LNCaP clone FGC (cell line): ENCODE data around the gene PDE4D.
"Not testable (repeated sequence)": the region's sequence is repeated elsewhere in the genome, so short reads cannot be mapped to it uniquely, and the experiment has no call there.

ENCODE experiments used
- DNase-seq: peaks from one replicate; pipeline ENCODE4 v3.0.0-alpha.2; 2011; ENCODE audit warnings: low read depth
- H3K4me3 ChIP-seq: 2 replicates; pipeline ENCODE4 v1.5.1; 2011; ENCODE audit warnings: mild to moderate bottlenecking, low read depth, low read length, control low read depth
- TF ChIP-seq, protein P1 (sequence below): IDR thresholded peaks from 2 replicates; pipeline ENCODE4 v1.5.1; 2012; ENCODE audit warnings: mild to moderate bottlenecking; ENCODE audit not compliant: control insufficient read depth, insufficient read depth; ENCODE audit errors: extremely low read depth

The PDE4D gene

DNA sequence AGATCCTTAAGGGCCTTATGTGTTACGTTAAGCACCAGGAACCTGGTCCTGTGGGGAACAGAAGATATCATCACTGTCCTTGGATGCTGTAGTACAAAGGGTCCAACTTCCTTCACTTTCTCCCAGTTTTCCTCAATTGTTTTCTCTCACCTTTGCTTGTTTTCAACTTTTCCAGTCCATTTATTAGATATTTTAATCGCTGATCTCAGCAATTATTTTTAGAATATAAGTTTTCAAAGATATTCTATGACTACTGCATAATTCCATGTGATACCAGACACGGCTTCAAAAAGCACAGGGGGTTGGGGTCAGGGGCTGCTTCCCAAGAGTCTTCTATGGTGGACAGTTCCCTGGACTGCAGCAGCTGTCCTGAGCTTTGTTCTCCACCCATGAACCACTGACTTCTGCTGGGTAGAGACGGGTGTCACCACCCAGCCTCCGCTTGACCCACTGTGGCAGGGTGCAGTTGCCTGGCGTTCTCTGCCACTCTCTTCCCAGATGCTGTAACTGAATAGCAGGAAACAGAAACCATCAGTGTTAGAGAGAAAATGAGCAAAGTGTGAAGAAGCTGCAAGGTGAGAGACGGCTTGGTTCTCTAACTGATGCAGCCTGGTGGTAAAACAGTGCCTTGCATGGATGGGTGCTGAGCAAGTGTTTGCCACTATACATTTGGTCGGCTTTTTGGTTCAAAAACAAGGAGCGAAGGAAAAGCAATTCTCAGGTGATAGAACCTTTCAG is 927.7 kb downstream of the PDE4D start:
- TF ChIP-seq, protein P1, sequence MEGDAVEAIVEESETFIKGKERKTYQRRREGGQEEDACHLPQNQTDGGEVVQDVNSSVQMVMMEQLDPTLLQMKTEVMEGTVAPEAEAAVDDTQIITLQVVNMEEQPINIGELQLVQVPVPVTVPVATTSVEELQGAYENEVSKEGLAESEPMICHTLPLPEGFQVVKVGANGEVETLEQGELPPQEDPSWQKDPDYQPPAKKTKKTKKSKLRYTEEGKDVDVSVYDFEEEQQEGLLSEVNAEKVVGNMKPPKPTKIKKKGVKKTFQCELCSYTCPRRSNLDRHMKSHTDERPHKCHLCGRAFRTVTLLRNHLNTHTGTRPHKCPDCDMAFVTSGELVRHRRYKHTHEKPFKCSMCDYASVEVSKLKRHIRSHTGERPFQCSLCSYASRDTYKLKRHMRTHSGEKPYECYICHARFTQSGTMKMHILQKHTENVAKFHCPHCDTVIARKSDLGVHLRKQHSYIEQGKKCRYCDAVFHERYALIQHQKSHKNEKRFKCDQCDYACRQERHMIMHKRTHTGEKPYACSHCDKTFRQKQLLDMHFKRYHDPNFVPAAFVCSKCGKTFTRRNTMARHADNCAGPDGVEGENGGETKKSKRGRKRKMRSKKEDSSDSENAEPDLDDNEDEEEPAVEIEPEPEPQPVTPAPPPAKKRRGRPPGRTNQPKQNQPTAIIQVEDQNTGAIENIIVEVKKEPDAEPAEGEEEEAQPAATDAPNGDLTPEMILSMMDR, result no peak
- H3K4me3 ChIP-seq, result no peak overlapping the region
- no peak for DNase-seq

DNA sequence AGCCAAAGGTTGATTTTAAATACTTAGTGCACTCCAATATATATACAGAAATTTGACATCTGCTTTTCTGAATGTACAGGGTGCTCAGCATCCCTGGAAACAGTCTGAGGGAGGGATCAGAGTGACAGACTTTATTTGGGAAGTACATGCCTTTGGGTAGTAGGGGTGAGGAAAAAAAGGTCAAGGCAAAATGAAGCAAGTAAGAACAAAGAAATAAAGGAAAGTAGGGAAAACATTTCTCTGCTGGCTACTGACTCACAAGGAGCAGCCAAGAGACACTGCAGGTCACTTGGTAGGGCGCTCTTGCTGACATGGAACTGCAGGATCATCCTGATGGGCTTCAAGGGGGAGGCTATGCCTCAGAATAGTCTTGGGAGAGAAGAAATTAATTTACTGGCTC is 929.7 kb downstream of the PDE4D start:
- TF ChIP-seq, protein P1, result no peak
- no peak overlapping the region for H3K4me3 ChIP-seq
- no peak for DNase-seq

DNA sequence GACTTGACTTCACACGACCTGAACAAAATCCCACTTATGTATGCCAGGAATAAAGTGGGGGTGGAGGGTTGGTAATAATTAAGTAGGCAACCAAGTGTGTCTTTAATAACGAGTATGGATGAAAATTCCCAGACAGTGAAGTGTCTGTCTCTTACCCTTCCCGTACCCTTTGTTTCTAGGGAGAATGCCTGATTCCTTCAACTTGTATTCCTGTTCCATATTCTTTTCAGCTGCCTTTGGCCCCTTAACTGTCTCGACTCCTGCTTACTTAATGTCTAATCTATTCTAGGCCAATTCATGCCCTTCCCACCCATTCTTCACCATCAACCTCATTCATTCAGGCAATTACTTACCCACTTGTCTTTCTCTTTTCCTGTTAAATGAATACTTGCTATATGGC is 930.2 kb downstream of the PDE4D start:
- TF ChIP-seq, protein P1, result no peak
- no peak for DNase-seq
- no peak overlapping the region for H3K4me3 ChIP-seq

DNA sequence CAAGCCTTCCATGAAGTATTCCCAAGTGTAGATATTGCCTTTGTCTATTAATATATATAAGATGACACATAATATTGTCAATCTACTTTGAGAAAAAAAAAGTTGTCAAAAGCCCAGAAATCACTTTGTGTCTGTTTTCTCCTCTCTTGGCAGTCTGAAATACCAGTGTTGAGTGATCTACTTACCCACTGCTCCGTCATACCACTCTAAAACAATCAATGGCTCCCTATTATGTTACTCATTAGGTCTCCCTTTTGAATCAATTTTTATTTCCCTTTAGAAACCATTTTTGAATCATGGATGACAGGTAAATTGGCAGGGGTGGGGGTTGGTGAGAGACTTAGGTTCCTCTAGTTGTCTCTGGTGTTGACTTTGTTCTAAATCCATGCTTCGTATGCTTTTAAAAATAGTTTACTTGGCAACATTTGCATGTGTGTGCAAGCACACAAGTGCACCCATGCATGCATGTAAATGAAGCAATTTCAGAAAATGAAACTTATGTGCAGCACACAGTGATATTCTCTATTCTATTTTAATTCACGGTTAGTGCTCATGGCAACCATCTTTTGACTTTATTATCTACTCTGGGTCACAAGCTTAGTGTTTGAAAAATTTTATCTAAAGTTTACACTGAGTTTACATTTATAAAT is 931.8 kb downstream of the PDE4D start:
- TF ChIP-seq, protein P1, result no peak
- no peak overlapping the region for H3K4me3 ChIP-seq
- DNase-seq, result no peak

DNA sequence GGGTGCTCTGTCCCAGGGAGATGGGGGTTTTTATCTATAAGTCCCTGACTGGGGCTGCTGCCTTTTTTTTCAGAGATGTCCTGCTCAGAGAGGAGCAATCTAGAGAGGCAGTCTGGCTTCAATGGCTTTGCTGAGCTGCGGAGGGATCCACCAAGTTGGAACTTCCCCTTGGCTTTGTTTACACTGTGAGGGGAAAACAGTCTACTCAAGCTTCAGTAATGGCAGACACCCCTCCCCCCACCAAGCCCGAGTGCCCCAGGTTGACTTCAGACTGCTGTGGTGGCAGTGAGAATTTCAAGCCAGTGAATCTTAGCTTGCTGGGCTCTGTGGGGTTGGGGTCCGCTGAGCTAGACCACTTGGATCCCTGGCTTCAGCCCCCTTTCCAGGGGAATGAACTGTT is 934.8 kb downstream of the PDE4D start:
- DNase-seq, result no peak

DNA sequence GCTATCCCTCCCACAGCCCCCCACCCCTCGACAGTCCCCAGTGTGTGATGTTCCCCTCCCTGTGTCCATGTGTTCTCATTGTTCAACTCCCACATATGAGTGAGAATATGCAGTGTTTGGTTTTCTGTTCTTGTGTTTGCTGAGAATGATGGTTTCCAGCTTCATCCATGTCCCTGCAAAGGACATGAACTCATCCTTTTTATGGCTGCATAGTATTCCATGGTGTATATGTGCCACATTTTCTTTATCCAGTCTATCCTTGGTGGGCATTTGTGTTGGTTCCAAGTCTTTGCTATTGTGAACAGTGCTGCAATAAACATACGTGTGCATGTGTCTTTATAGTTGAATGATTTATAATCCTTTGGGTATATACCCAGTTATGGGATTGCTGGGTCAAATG is 940.3 kb downstream of the PDE4D start:
- H3K4me3 ChIP-seq, DNase-seq: not testable (repeated sequence)

More for the DNA sequence above, 934.8 kb downstream of the PDE4D start:
- H3K4me3 ChIP-seq, result no peak overlapping the region
- TF ChIP-seq, protein P1, result no peak

DNA sequence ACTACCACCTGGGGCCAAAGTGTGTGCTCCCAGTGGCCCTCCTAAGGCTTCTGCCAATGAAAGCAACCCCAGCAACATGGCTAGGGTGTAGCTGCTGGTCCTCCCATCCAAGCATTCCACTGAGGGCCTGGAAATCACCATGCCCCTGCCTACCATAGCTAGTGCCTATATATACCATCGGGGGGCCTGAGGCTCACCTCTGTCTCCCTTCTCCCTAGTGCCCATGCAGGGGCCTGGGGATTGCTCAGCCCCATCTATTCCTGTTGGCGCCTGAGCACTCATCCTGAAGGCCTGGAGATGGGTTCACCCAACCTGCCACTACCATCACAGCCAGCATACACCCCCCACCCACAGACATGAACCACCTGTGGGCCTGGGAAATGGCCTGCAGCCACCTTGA is 943.3 kb downstream of the PDE4D start:
- no peak overlapping the region for H3K4me3 ChIP-seq
- TF ChIP-seq, protein P1, result no peak
- DNase-seq, result no peak
